ENCODE measurements around the gene PGPEP1.
A peak's percentile ranks its signal among the peaks of the same experiment; 100 is the strongest.
"Not testable (repeated sequence)": the region's sequence is repeated elsewhere in the genome, so short reads cannot be mapped to it uniquely, and the experiment has no call there.

PGPEP1 gene

GRCh38 chr19:18402455-18403248, 62.3 kb downstream of the PGPEP1 start:
- not testable (repeated sequence) for H3K27me3 ChIP-seq (ENCODE audit: insufficient read depth, low read length); H3K36me3 ChIP-seq (ENCODE audit: insufficient read depth, low read depth, low read length); H3K27ac ChIP-seq (ENCODE audit: low read length); H3K9ac ChIP-seq (ENCODE audit: low read depth, low read length); H3K9me3 ChIP-seq (ENCODE audit: insufficient read depth, low read depth, low read length); H3K4me3 ChIP-seq (ENCODE audit: low read length); H3K4me1 ChIP-seq (ENCODE audit: insufficient read depth, low read length)

GRCh38 chr19:18405754-18406153, 65.4 kb downstream of the PGPEP1 start:
- H3K27me3 ChIP-seq (ENCODE audit: insufficient read depth, low read length); H3K4me3 ChIP-seq (ENCODE audit: low read length); H3K36me3 ChIP-seq (ENCODE audit: insufficient read depth, low read depth, low read length); H3K9ac ChIP-seq (ENCODE audit: low read depth, low read length); H3K27ac ChIP-seq (ENCODE audit: low read length); H3K4me1 ChIP-seq (ENCODE audit: insufficient read depth, low read length); H3K9me3 ChIP-seq (ENCODE audit: insufficient read depth, low read depth, low read length): not testable (repeated sequence)

DNA sequence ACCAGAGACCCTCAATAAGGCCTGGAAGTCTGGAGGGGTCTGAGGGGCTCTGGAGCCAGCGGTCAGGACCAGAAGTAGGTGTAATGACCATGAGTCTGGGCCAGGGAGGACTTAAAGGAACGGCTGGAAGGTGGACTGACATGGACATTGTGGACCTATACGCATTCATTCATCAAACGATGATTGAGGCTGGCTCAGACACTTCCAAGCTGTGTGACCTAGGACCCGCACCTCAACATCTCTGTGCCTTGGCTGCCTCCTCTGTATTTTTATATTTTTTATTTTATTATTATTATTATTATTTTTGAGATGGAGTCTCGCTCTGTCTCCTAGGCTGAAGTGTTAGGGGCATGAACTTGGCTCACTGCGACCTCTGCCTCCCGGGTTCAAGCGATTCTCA, 66.4 kb downstream of the PGPEP1 start:
- Histone ChIP-seq H3K9ac (ENCODE audit: low read depth, low read length) (no peak overlapping the region), H3K4me1 (ENCODE audit: insufficient read depth, low read length) (no peaks in the 10 kb centered on the region; the same call in 1 of the 2 replicates), H3K4me3 (ENCODE audit: low read length) (no peak overlapping the region)

DNA sequence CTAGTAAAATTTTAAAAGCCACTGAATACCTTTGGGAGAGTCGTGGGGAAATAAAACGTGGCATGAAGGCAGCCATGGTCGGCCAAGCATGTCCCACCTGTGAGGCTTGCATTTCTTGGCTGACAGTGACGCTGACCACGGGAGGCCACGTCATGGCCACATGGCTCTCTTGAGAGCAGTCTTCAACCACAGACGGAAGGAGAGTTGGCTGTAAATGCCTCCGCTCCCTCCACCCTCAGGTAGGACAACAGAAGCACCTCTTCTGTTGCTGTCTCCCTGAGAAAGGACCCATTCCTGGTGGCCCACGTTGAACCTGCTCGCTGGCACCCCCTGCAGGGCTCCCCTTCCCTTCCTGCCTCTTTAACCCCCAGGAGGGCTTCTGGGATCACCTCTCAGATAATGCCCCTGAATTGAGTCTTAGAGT, 67.7 kb downstream of the PGPEP1 start:
- Histone ChIP-seq H3K4me3 (ENCODE audit: low read length) (no peak overlapping the region), H3K27ac (ENCODE audit: low read length) (no peak overlapping the region), H3K36me3 (ENCODE audit: insufficient read depth, low read depth, low read length) (no peaks in the 10 kb centered on the region), H3K4me1 (ENCODE audit: insufficient read depth, low read length) (no peaks in the 10 kb centered on the region; the same call in 1 of the 2 replicates), H3K9me3 (ENCODE audit: insufficient read depth, low read depth, low read length) (no peaks in the 10 kb centered on the region), H3K27me3 (ENCODE audit: insufficient read depth, low read length) (no peaks in the 10 kb centered on the region), H3K9ac (ENCODE audit: low read depth, low read length) (no peak overlapping the region)

More for the DNA sequence above, 66.4 kb downstream of the PGPEP1 start:
- Histone ChIP-seq H3K27ac (ENCODE audit: low read length) (no peak overlapping the region), H3K9me3 (ENCODE audit: insufficient read depth, low read depth, low read length) (no peaks in the 10 kb centered on the region), H3K27me3 (ENCODE audit: insufficient read depth, low read length) (no peaks in the 10 kb centered on the region), H3K36me3 (ENCODE audit: insufficient read depth, low read depth, low read length) (no peaks in the 10 kb centered on the region)

DNA sequence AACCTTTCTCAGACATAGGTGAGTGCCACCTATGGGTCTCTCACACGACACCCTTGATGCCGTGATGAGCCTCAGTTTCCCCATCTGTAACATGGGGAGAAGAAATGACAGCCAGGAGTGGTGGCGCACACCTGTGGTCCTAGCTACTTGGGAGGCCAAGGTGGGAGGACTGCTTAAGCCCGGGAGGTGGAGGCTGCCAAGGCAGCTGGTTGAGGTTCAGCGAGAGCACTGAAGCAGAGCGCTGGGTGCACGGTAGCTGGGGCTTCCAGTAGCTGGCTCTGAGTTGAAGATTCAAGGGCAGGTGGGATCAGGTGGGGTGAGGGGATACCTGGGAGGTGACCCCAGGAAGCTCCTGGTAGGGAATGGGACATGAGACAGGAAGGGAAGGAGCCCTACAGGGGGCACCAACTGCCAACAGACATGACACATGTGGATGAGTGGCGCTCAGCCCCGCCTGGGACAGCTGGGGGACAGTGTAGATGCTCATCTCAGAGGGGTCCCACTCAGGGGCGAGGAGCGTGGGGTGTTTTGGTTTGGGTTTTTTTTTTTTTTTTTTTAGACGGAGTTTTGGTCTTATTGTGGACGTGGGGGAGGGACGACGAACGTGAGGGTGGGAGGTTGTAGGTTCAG, 72.3 kb downstream of the PGPEP1 start:
- Histone ChIP-seq H3K27me3 (ENCODE audit: insufficient read depth, low read length) (peaks cover 20% of the 10 kb centered on the region; the same call in 1 of the 2 replicates), H3K36me3 (ENCODE audit: insufficient read depth, low read depth, low read length) (no peaks in the 10 kb centered on the region), H3K4me1 (ENCODE audit: insufficient read depth, low read length) (peaks cover 4% of the 10 kb centered on the region; the same call in 1 of the 2 replicates), H3K9ac (ENCODE audit: low read depth, low read length) (no peak overlapping the region), H3K4me3 (ENCODE audit: low read length) (no peak overlapping the region), H3K9me3 (ENCODE audit: insufficient read depth, low read depth, low read length) (no peaks in the 10 kb centered on the region), H3K27ac (ENCODE audit: low read length) (no peak overlapping the region)

DNA sequence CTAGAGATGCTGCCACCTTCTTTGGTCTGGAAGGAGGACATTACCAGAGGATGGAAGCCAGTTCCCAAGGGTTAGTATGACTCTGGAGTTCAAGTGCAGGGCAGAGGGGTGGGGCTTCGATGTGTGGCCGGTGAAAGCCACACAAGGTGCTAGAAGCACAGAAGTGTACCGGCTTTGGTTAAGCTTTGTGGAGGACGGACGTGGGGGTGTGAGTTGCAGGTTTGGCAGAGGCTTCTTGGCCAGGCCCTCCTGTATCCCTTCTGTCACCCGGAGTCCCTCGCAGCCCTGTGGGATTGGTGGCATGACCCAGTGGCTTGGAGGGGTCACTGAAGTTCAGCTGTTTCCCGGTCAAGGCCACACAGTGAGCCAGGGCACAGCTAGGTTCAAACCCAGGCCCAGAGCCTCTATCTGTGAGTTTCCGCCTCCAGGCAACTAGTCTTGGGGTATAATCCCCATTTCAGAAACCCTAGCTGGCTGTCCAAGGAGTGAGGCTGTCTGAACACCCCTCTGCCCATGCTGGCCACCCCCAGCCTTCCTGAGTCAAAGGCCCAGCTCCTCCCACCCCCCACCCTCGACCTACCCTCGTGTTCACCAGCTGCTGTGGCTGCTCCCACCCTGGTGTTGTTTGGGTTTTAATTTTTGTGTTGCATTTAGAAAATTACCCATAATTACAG, 74.2 kb downstream of the PGPEP1 start:
- Histone ChIP-seq H3K36me3 (ENCODE audit: insufficient read depth, low read depth, low read length) (no peaks in the 10 kb centered on the region), H3K27ac (ENCODE audit: low read length) (no peak overlapping the region), H3K4me1 (ENCODE audit: insufficient read depth, low read length) (peaks cover 14% of the 10 kb centered on the region), H3K27me3 (ENCODE audit: insufficient read depth, low read length) (peaks cover 33% of the 10 kb centered on the region), H3K9ac (ENCODE audit: low read depth, low read length) (no peak overlapping the region), H3K9me3 (ENCODE audit: insufficient read depth, low read depth, low read length) (no peaks in the 10 kb centered on the region), H3K4me3 (ENCODE audit: low read length) (no peak overlapping the region)

- Histone ChIP-seq H3K4me1 (ENCODE audit: insufficient read depth, low read length) (peaks cover 14% of the 10 kb centered on the region), H3K4me3 (ENCODE audit: low read length) (no peak overlapping the region), H3K9ac (ENCODE audit: low read depth, low read length) (no peak overlapping the region; the same call in 1 of the 2 replicates), H3K27me3 (ENCODE audit: insufficient read depth, low read length) (peaks cover 40% of the 10 kb centered on the region), H3K9me3 (ENCODE audit: insufficient read depth, low read depth, low read length) (no peaks in the 10 kb centered on the region), H3K27ac (ENCODE audit: low read length) (no peak overlapping the region), H3K36me3 (ENCODE audit: insufficient read depth, low read depth, low read length) (no peaks in the 10 kb centered on the region)
Measured at GRCh38 chr19:18415178-18415867, 74.9 kb downstream of the PGPEP1 start.

DNA sequence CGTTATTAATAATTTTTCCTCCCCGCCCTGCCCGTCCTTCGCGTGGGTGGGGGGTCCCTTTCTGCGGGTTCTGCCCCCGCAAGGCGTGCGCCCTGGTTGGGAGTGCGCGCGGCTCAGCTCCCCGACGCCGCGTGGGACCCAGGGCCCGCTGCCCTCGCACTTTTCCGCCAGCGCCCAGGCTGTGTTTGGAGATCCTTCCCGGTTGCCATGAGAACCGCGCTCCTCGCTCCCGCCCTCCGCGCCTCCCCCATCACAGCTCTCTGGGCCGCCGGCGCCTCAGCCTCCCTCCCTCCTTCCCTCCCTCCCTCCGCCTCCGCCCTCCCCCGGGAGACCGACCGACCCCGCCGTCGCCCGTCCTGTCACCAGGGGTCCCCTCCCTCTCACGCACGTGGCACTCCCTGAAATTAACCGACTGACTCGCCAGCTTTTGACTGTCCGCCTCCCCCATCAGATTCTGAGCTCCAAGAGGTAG, 76.4 kb downstream of the PGPEP1 start:
- peaks cover 14% of the 10 kb centered on the region for H3K4me1 ChIP-seq (ENCODE audit: insufficient read depth, low read length)
- peak overlapping the region; percentile 78 for H3K27ac ChIP-seq (ENCODE audit: low read length)

GRCh38 chr19:18417250-18418028, 77.0 kb downstream of the PGPEP1 start:
- Histone ChIP-seq H3K9ac (ENCODE audit: low read depth, low read length) (peak overlapping the region; percentile 65; the same call in 1 of the 2 replicates), H3K27me3 (ENCODE audit: insufficient read depth, low read length) (peaks cover 53% of the 10 kb centered on the region), H3K4me1 (ENCODE audit: insufficient read depth, low read length) (peaks cover 14% of the 10 kb centered on the region), H3K27ac (ENCODE audit: low read length) (peak overlapping the region; percentile 78), H3K4me3 (ENCODE audit: low read length) (peak overlapping the region; percentile 75), H3K9me3 (ENCODE audit: insufficient read depth, low read depth, low read length) (no peaks in the 10 kb centered on the region), H3K36me3 (ENCODE audit: insufficient read depth, low read depth, low read length) (no peaks in the 10 kb centered on the region)

More for the DNA sequence above, 76.4 kb downstream of the PGPEP1 start:
- Histone ChIP-seq H3K9ac (ENCODE audit: low read depth, low read length) (peak overlapping the region; percentile 65; the same call in 1 of the 2 replicates), H3K4me3 (ENCODE audit: low read length) (peak overlapping the region; percentile 75), H3K27me3 (ENCODE audit: insufficient read depth, low read length) (peaks cover 53% of the 10 kb centered on the region), H3K9me3 (ENCODE audit: insufficient read depth, low read depth, low read length) (no peaks in the 10 kb centered on the region), H3K36me3 (ENCODE audit: insufficient read depth, low read depth, low read length) (no peaks in the 10 kb centered on the region)

DNA sequence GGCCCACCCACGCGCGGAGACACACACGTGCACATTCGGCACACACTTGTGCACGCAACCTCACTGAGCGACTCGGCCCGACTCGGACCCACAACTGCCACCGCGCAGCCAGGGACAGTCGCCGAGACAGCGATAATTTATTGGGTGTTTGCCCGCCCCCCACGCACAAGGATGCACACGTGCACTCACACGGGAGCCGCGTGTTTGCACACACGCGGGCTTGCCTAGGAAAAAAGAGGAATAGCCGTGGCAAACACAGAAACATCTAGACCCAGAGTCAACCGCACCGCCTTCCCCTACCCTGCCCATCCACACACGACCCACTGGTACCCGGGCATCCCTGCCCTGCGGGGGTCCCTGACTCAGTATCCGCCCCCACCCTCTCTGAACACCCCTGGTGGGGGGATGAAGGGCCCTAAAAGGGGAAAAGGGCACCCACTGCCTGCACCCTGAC, 77.7 kb downstream of the PGPEP1 start:
- H3K27ac ChIP-seq (ENCODE audit: low read length) = no peak overlapping the region

More for the DNA sequence above, 77.7 kb downstream of the PGPEP1 start:
- peaks cover 14% of the 10 kb centered on the region for H3K4me1 ChIP-seq (ENCODE audit: insufficient read depth, low read length)
- no peaks in the 10 kb centered on the region for H3K9me3 ChIP-seq (ENCODE audit: insufficient read depth, low read depth, low read length)
- peak overlapping the region; percentile 75; the same call in 1 of the 2 replicates for H3K4me3 ChIP-seq (ENCODE audit: low read length)
- no peaks in the 10 kb centered on the region for H3K36me3 ChIP-seq (ENCODE audit: insufficient read depth, low read depth, low read length)
- no peak overlapping the region; the same call in 1 of the 2 replicates for H3K9ac ChIP-seq (ENCODE audit: low read depth, low read length)
- peaks cover 53% of the 10 kb centered on the region for H3K27me3 ChIP-seq (ENCODE audit: insufficient read depth, low read length)

Measured in iPS-20b (cell line).